HCT116 (cell line): Measurements from ENCODE around the gene SLC6A6. TPM values are rescaled to one million over a fixed set of nuclear protein-coding genes. Genes with fewer than 3 reads are reported as not detected.

Experiments used
- ATAC-seq: fragments of 200-7000 bp; cut with Tn5 transposase; 2 replicates; pipeline ENCODE4 v1.9.1; 2020; ENCODE audit warnings: mild to moderate bottlenecking, moderate library complexity
- BruUV-seq: library from RNA; stranded (reverse); fragments of 400-500 nt; replicated peaks from 2 replicates; lab custom pipeline; 2021; lab: Mats Ljungman, UMichigan
- CTCF ChIA-PET: fragments of 300-600 bp; sonication (Branson Sonifier 250); formaldehyde crosslinking; loops from one replicate; lab custom pipeline; 2021; ENCODE audit warnings: antibody characterized with exemption; lab: Charles Lee
- POLR2A ChIA-PET: fragments of 300-600, 350-600 bp; sonication (Branson Sonifier 250); formaldehyde crosslinking; loops from one replicate; lab custom pipeline; 2021; ENCODE audit warnings: antibody characterized with exemption; lab: Charles Lee
- RAD21 ChIA-PET, 2 experiments: fragments of 300-600 bp; sonication (Branson Sonifier 250); formaldehyde crosslinking; loops; one replicate each; lab custom pipeline; 2023; ENCODE audit warnings: low total read pairs in 2 of 2; ENCODE audit not compliant: uncharacterized antibody in 2 of 2, unreplicated experiment in 2 of 2, low non-redundant PET in 1 of 2; lab: Charles Lee
- DNase-seq: peaks from one replicate; pipeline ENCODE4 v3.0.0-alpha.2; 2010; ENCODE audit warnings: low read depth, low spot score
- H2AFZ ChIP-seq: fragments of 200-600 bp; shearing (Covaris generic), sonication (generic); 2 replicates; pipeline ENCODE4 v1.6.1; 2017; ENCODE audit warnings: low read depth, mixed run types, mixed read lengths, antibody characterized with exemption, low read length; ENCODE audit not compliant: poor library complexity, severe bottlenecking
- H3K27ac ChIP-seq: 2 replicates; pipeline ENCODE4 v1.5.1; 2012; ENCODE audit warnings: low read depth, low read length
- H3K27me3 ChIP-seq: fragments of 200-600 bp; sonication (generic); 2 replicates; pipeline ENCODE4 v1.6.1; 2016; ENCODE audit warnings: mixed run types, low read length, mixed read lengths; ENCODE audit not compliant: insufficient read depth
- H3K36me3 ChIP-seq, 2 experiments: fragments of 200-500 bp in 1 of 2; fragments of 200-600 bp in 1 of 2; sonication (Bioruptor generic) in 1 of 2; sonication (generic) in 1 of 2; 2 replicates each; pipeline versions ENCODE4 v1.5.1 to v1.6.1; 2014 to 2016; ENCODE audit warnings: low read length in 2 of 2, inconsistent platforms in 1 of 2, mixed read lengths in 1 of 2, mixed run types in 1 of 2; ENCODE audit not compliant: insufficient read depth in 2 of 2, control insufficient read depth in 1 of 2
- H3K4me1 ChIP-seq, 2 experiments: fragments of 200-600 bp in 1 of 2; sonication (generic) in 1 of 2; 2 replicates each; pipeline versions ENCODE4 v1.5.1 to v1.6.1; 2012 to 2017; ENCODE audit warnings: low read length in 2 of 2, inconsistent platforms in 1 of 2, mild to moderate bottlenecking in 1 of 2, mixed read lengths in 1 of 2, mixed run types in 1 of 2, moderate library complexity in 1 of 2; ENCODE audit not compliant: insufficient read depth in 2 of 2, control insufficient read depth in 1 of 2
- H3K4me2 ChIP-seq: fragments of 200-600 bp; sonication (generic); 2 replicates; pipeline ENCODE4 v1.6.1; 2017; ENCODE audit warnings: mixed run types, low read length, mixed read lengths
- H3K4me3 ChIP-seq, 2 experiments: fragments of 200-600 bp in 1 of 2; sonication (generic) in 1 of 2; replicated peaks in 1 of 2; 2 replicates each; pipeline ENCODE4 v1.5.1; 2011 to 2016; ENCODE audit warnings: low read length in 2 of 2, control low read depth in 1 of 2, low read depth in 1 of 2, mild to moderate bottlenecking in 1 of 2, mixed read lengths in 1 of 2, mixed run types in 1 of 2
- H3K79me2 ChIP-seq: fragments of 200-600 bp; sonication (generic); 2 replicates; pipeline ENCODE4 v1.6.1; 2017; ENCODE audit warnings: mild to moderate bottlenecking, mixed run types, low read length, moderate library complexity, mixed read lengths; ENCODE audit not compliant: insufficient read depth
- H3K9ac ChIP-seq: fragments of 200-600 bp; sonication (generic); 2 replicates; pipeline ENCODE4 v1.6.1; 2016; ENCODE audit warnings: low read length, mixed read lengths
- H3K9me2 ChIP-seq: fragments of 200-600 bp; sonication (generic), shearing (Covaris generic); 2 replicates; pipeline ENCODE4 v1.6.1; 2017; ENCODE audit warnings: mixed run types, mild to moderate bottlenecking, moderate library complexity; ENCODE audit not compliant: insufficient read depth
- H3K9me3 ChIP-seq, 2 experiments: fragments of 200-500 bp in 1 of 2; fragments of 200-600 bp in 1 of 2; sonication (Bioruptor generic) in 1 of 2; sonication (generic) in 1 of 2; 2 replicates each; pipeline ENCODE4 v1.6.1; 2014 to 2017; ENCODE audit warnings: low read length in 2 of 2, mixed read lengths in 2 of 2, inconsistent platforms in 1 of 2, low read depth in 1 of 2, mild to moderate bottlenecking in 1 of 2, mixed run types in 1 of 2, moderate library complexity in 1 of 2; ENCODE audit not compliant: control insufficient read depth in 1 of 2, insufficient read depth in 1 of 2
- H4K20me1 ChIP-seq: fragments of 200-600 bp; sonication (generic), shearing (Covaris generic); 2 replicates; pipeline ENCODE4 v1.6.1; 2017; ENCODE audit warnings: mixed run types, mild to moderate bottlenecking, moderate library complexity; ENCODE audit not compliant: insufficient read depth
- CTCF ChIP-seq, 3 experiments: fragments of 200-600 bp in 1 of 3; sonication (generic) in 1 of 3; IDR thresholded peaks in 2 of 3; conservative IDR thresholded peaks in 1 of 3; 2 replicates each; pipeline ENCODE4 v1.5.1; 2012 to 2017; ENCODE audit warnings: low read depth in 2 of 3, low read length in 2 of 3, antibody characterized with exemption in 1 of 3, borderline replicate concordance in 1 of 3, control low read depth in 1 of 3, mild to moderate bottlenecking in 1 of 3, mixed read lengths in 1 of 3, mixed run types in 1 of 3, moderate library complexity in 1 of 3; ENCODE audit not compliant: insufficient read depth in 1 of 3
- RAD21 ChIP-seq: IDR thresholded peaks from 2 replicates; pipeline ENCODE4 v1.6.1; 2012; ENCODE audit warnings: low read depth, mild to moderate bottlenecking
- SIN3A ChIP-seq: IDR thresholded peaks from 2 replicates; pipeline ENCODE4 v1.6.1; 2012; ENCODE audit warnings: low read depth
- TCF7L2 ChIP-seq: IDR thresholded peaks from 2 replicates; pipeline ENCODE4 v1.7.0; 2011; ENCODE audit warnings: borderline replicate concordance, inconsistent platforms; ENCODE audit not compliant: insufficient read depth, insufficient read length; ENCODE audit errors: extremely low read depth
- ZFX ChIP-seq: fragments of 450-650 bp; IDR thresholded peaks from 2 replicates; pipeline ENCODE4 v1.6.1; 2017
- ZNF274 ChIP-seq: fragments of 200-500 bp; sonication (Bioruptor generic); IDR thresholded peaks from 2 replicates; pipeline ENCODE4 v1.6.1; 2014; ENCODE audit warnings: mild to moderate bottlenecking, low read depth, low read length, inconsistent platforms
- intact Hi-C: fragments of 100-400 bp; cut with micrococcal nuclease; formaldehyde crosslinking; loops from 2 replicates; pipeline ENCODE4 v1.10.0; 2022
- total RNA-seq: library from RNA; stranded (reverse); gene quantifications from one replicate; pipeline ENCODE4 v1.2.1, GENCODE V29; 2021; ENCODE audit not compliant: unreplicated experiment

SLC6A6 gene
- total RNA-seq, 1 experiment from 2014 or later, result 36.3 TPM

GRCh38 chr3:14507305-14507741 is 104.9 kb downstream of the SLC6A6 start:
- ATAC-seq (no peak), DNase-seq (no peak)
- no TSS peak for BruUV-seq
- Histone ChIP-seq H3K27ac (no peak overlapping the region), H4K20me1 (no peaks in the 10 kb centered on the region), H3K9me3 (peaks cover 5 to 7% of the 10 kb centered on the region in 2 experiments; a peak in 1 of 4 replicates), H3K36me3 (no peaks in the 10 kb centered on the region), H3K4me3 (no peak overlapping the region), H3K4me2 (no peak overlapping the region), H3K9ac (no peak overlapping the region), H2AFZ (no peak overlapping the region), H3K27me3 (no peaks in the 10 kb centered on the region), H3K4me1 (peaks cover 0 to 4% of the 10 kb centered on the region in 2 experiments; a peak in 1 of 4 replicates), H3K79me2 (no peaks in the 10 kb centered on the region), H3K9me2 (no peaks in the 10 kb centered on the region)
- CTCF ChIA-PET, result no interaction called here
- no peak for TF ChIP-seq ZNF274
- TF ChIP-seq CTCF (IDR thresholded peaks at IDR 0.05 in 2 of 3, conservative IDR thresholded peaks at IDR 0.05 in 1 of 3; ENCODE audit: borderline replicate concordance in 1 of 3, insufficient read depth in 1 of 3, low read depth in 2 of 3, low read length in 2 of 3), result no peak
- TF ChIP-seq SIN3A, result no peak
- TF ChIP-seq RAD21, result no peak
- TF ChIP-seq ZFX, result no peak
- TF ChIP-seq TCF7L2, result no peak
- intact Hi-C loops, result loop anchor here (5.0 kb wide), 1 partner anchor 275 kb away; no protein-coding TSS in a partner anchor
- POLR2A ChIA-PET, result no interaction called here
- RAD21 ChIA-PET, result no interaction called here
